HCT116 (cell line): ENCODE data around the gene SORCS2. TPM values are rescaled to one million over a fixed set of nuclear protein-coding genes. Genes with fewer than 3 reads are reported as not detected.

ENCODE experiments used
- ATAC-seq: fragments of 200-7000 bp; cut with Tn5 transposase; 2 replicates; pipeline ENCODE4 v1.9.1; 2020; ENCODE audit warnings: mild to moderate bottlenecking, moderate library complexity
- BruUV-seq: library from RNA; stranded (reverse); fragments of 400-500 nt; replicated peaks from 2 replicates; lab custom pipeline; 2021; lab: Mats Ljungman, UMichigan
- CTCF ChIA-PET: fragments of 300-600 bp; sonication (Branson Sonifier 250); formaldehyde crosslinking; loops from one replicate; lab custom pipeline; 2021; ENCODE audit warnings: antibody characterized with exemption; lab: Charles Lee
- POLR2A ChIA-PET: fragments of 300-600, 350-600 bp; sonication (Branson Sonifier 250); formaldehyde crosslinking; loops from one replicate; lab custom pipeline; 2021; ENCODE audit warnings: antibody characterized with exemption; lab: Charles Lee
- RAD21 ChIA-PET, 2 experiments: fragments of 300-600 bp; sonication (Branson Sonifier 250); formaldehyde crosslinking; loops; one replicate each; lab custom pipeline; 2023; ENCODE audit warnings: low total read pairs in 2 of 2; ENCODE audit not compliant: uncharacterized antibody in 2 of 2, unreplicated experiment in 2 of 2, low non-redundant PET in 1 of 2; lab: Charles Lee
- DNase-seq: peaks from one replicate; pipeline ENCODE4 v3.0.0-alpha.2; 2010; ENCODE audit warnings: low read depth, low spot score
- H2AFZ ChIP-seq: fragments of 200-600 bp; shearing (Covaris generic), sonication (generic); 2 replicates; pipeline ENCODE4 v1.6.1; 2017; ENCODE audit warnings: low read depth, mixed run types, mixed read lengths, antibody characterized with exemption, low read length; ENCODE audit not compliant: poor library complexity, severe bottlenecking
- H3K27ac ChIP-seq: 2 replicates; pipeline ENCODE4 v1.5.1; 2012; ENCODE audit warnings: low read depth, low read length
- H3K27me3 ChIP-seq: fragments of 200-600 bp; sonication (generic); 2 replicates; pipeline ENCODE4 v1.6.1; 2016; ENCODE audit warnings: mixed run types, low read length, mixed read lengths; ENCODE audit not compliant: insufficient read depth
- H3K36me3 ChIP-seq, 2 experiments: fragments of 200-500 bp in 1 of 2; fragments of 200-600 bp in 1 of 2; sonication (Bioruptor generic) in 1 of 2; sonication (generic) in 1 of 2; 2 replicates each; pipeline versions ENCODE4 v1.5.1 to v1.6.1; 2014 to 2016; ENCODE audit warnings: low read length in 2 of 2, inconsistent platforms in 1 of 2, mixed read lengths in 1 of 2, mixed run types in 1 of 2; ENCODE audit not compliant: insufficient read depth in 2 of 2, control insufficient read depth in 1 of 2
- H3K4me1 ChIP-seq, 2 experiments: fragments of 200-600 bp in 1 of 2; sonication (generic) in 1 of 2; 2 replicates each; pipeline versions ENCODE4 v1.5.1 to v1.6.1; 2012 to 2017; ENCODE audit warnings: low read length in 2 of 2, inconsistent platforms in 1 of 2, mild to moderate bottlenecking in 1 of 2, mixed read lengths in 1 of 2, mixed run types in 1 of 2, moderate library complexity in 1 of 2; ENCODE audit not compliant: insufficient read depth in 2 of 2, control insufficient read depth in 1 of 2
- H3K4me2 ChIP-seq: fragments of 200-600 bp; sonication (generic); 2 replicates; pipeline ENCODE4 v1.6.1; 2017; ENCODE audit warnings: mixed run types, low read length, mixed read lengths
- H3K4me3 ChIP-seq, 2 experiments: fragments of 200-600 bp in 1 of 2; sonication (generic) in 1 of 2; replicated peaks in 1 of 2; 2 replicates each; pipeline ENCODE4 v1.5.1; 2011 to 2016; ENCODE audit warnings: low read length in 2 of 2, control low read depth in 1 of 2, low read depth in 1 of 2, mild to moderate bottlenecking in 1 of 2, mixed read lengths in 1 of 2, mixed run types in 1 of 2
- H3K79me2 ChIP-seq: fragments of 200-600 bp; sonication (generic); 2 replicates; pipeline ENCODE4 v1.6.1; 2017; ENCODE audit warnings: mild to moderate bottlenecking, mixed run types, low read length, moderate library complexity, mixed read lengths; ENCODE audit not compliant: insufficient read depth
- H3K9ac ChIP-seq: fragments of 200-600 bp; sonication (generic); 2 replicates; pipeline ENCODE4 v1.6.1; 2016; ENCODE audit warnings: low read length, mixed read lengths
- H3K9me2 ChIP-seq: fragments of 200-600 bp; sonication (generic), shearing (Covaris generic); 2 replicates; pipeline ENCODE4 v1.6.1; 2017; ENCODE audit warnings: mixed run types, mild to moderate bottlenecking, moderate library complexity; ENCODE audit not compliant: insufficient read depth
- H3K9me3 ChIP-seq, 2 experiments: fragments of 200-500 bp in 1 of 2; fragments of 200-600 bp in 1 of 2; sonication (Bioruptor generic) in 1 of 2; sonication (generic) in 1 of 2; 2 replicates each; pipeline ENCODE4 v1.6.1; 2014 to 2017; ENCODE audit warnings: low read length in 2 of 2, mixed read lengths in 2 of 2, inconsistent platforms in 1 of 2, low read depth in 1 of 2, mild to moderate bottlenecking in 1 of 2, mixed run types in 1 of 2, moderate library complexity in 1 of 2; ENCODE audit not compliant: control insufficient read depth in 1 of 2, insufficient read depth in 1 of 2
- H4K20me1 ChIP-seq: fragments of 200-600 bp; sonication (generic), shearing (Covaris generic); 2 replicates; pipeline ENCODE4 v1.6.1; 2017; ENCODE audit warnings: mixed run types, mild to moderate bottlenecking, moderate library complexity; ENCODE audit not compliant: insufficient read depth
- CEBPB ChIP-seq: IDR thresholded peaks from 2 replicates; pipeline ENCODE4 v1.6.1; 2012; ENCODE audit warnings: low read depth
- CTCF ChIP-seq, 3 experiments: fragments of 200-600 bp in 1 of 3; sonication (generic) in 1 of 3; IDR thresholded peaks in 2 of 3; conservative IDR thresholded peaks in 1 of 3; 2 replicates each; pipeline ENCODE4 v1.5.1; 2012 to 2017; ENCODE audit warnings: low read depth in 2 of 3, low read length in 2 of 3, antibody characterized with exemption in 1 of 3, borderline replicate concordance in 1 of 3, control low read depth in 1 of 3, mild to moderate bottlenecking in 1 of 3, mixed read lengths in 1 of 3, mixed run types in 1 of 3, moderate library complexity in 1 of 3; ENCODE audit not compliant: insufficient read depth in 1 of 3
- EGR1 ChIP-seq: IDR thresholded peaks from 2 replicates; pipeline ENCODE4 v1.6.1; 2012; ENCODE audit warnings: low read depth
- EZH2 ChIP-seq: fragments of 200-600 bp; sonication (generic); IDR thresholded peaks from 2 replicates; pipeline ENCODE4 v1.6.1; 2017; ENCODE audit warnings: antibody characterized with exemption, mixed run types
- EZH2phosphoT487 ChIP-seq: fragments of 200-600 bp; IDR thresholded peaks from 2 replicates; pipeline ENCODE4 v1.6.1; 2018; ENCODE audit warnings: antibody characterized with exemption, borderline replicate concordance
- FOSL1 ChIP-seq: IDR thresholded peaks from 2 replicates; pipeline ENCODE4 v1.6.1; 2012; ENCODE audit warnings: low read depth
- JUND ChIP-seq: IDR thresholded peaks from 2 replicates; pipeline ENCODE4 v1.6.1; 2012
- POLR2A ChIP-seq: IDR thresholded peaks from 2 replicates; pipeline ENCODE4 v1.7.0; 2011; ENCODE audit warnings: borderline replicate concordance; ENCODE audit not compliant: insufficient read depth, insufficient read length; ENCODE audit errors: extremely low read depth
- POLR2AphosphoS5 ChIP-seq: IDR thresholded peaks from 2 replicates; pipeline ENCODE4 v1.6.1; 2011; ENCODE audit warnings: mild to moderate bottlenecking, low read depth, low read length, moderate library complexity
- RAD21 ChIP-seq: IDR thresholded peaks from 2 replicates; pipeline ENCODE4 v1.6.1; 2012; ENCODE audit warnings: low read depth, mild to moderate bottlenecking
- SIN3A ChIP-seq: IDR thresholded peaks from 2 replicates; pipeline ENCODE4 v1.6.1; 2012; ENCODE audit warnings: low read depth
- intact Hi-C: fragments of 100-400 bp; cut with micrococcal nuclease; formaldehyde crosslinking; loops from 2 replicates; pipeline ENCODE4 v1.10.0; 2022
- total RNA-seq: library from RNA; stranded (reverse); gene quantifications from one replicate; pipeline ENCODE4 v1.2.1, GENCODE V29; 2021; ENCODE audit not compliant: unreplicated experiment
- TF ChIP-seq, protein P1 (sequence below): IDR thresholded peaks from 2 replicates; pipeline ENCODE4 v1.6.1; 2011; ENCODE audit warnings: mild to moderate bottlenecking, low read length, moderate library complexity; ENCODE audit not compliant: insufficient replicate concordance; ENCODE audit errors: extremely low read depth
- TF ChIP-seq, protein P2 (sequence below): IDR thresholded peaks from 2 replicates; pipeline ENCODE4 v1.6.1; 2012
- TF ChIP-seq, protein P3 (sequence below): IDR thresholded peaks from 2 replicates; pipeline ENCODE4 v1.6.1; 2012; ENCODE audit warnings: low read depth

The SORCS2 gene
- total RNA-seq, 1 experiment from 2014 or later, result 0.37 TPM

DNA sequence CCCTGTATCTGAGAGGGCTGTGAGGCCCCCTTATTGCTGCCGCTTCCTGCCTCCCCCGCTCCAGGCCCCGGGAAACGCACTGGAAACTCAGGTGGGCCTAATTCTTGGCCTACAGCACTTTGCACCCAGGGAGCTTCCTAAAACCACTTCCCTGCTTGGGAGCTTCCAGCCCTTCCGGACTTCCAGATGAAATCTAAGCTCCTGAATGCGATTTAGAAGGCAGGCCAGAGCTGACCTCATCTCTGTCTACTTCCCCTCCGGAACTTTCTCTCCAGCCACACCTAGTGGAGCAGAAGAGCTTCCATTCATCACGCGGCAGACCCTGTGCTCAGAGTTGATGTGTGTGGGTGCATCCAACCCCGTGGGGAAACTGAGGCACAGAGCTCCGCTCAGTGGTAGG is 84.2 kb downstream of the SORCS2 start (continued):
- TF ChIP-seq FOSL1 (no peak), RAD21 (no peak), CTCF (IDR thresholded peaks at IDR 0.05 in 2 of 3, conservative IDR thresholded peaks at IDR 0.05 in 1 of 3; ENCODE audit: borderline replicate concordance in 1 of 3, insufficient read depth in 1 of 3, low read depth in 2 of 3, low read length in 2 of 3) (no peak), POLR2AphosphoS5 (no peak), EGR1 (no peak), EZH2phosphoT487 (no peak)
- TF ChIP-seq, protein P1, sequence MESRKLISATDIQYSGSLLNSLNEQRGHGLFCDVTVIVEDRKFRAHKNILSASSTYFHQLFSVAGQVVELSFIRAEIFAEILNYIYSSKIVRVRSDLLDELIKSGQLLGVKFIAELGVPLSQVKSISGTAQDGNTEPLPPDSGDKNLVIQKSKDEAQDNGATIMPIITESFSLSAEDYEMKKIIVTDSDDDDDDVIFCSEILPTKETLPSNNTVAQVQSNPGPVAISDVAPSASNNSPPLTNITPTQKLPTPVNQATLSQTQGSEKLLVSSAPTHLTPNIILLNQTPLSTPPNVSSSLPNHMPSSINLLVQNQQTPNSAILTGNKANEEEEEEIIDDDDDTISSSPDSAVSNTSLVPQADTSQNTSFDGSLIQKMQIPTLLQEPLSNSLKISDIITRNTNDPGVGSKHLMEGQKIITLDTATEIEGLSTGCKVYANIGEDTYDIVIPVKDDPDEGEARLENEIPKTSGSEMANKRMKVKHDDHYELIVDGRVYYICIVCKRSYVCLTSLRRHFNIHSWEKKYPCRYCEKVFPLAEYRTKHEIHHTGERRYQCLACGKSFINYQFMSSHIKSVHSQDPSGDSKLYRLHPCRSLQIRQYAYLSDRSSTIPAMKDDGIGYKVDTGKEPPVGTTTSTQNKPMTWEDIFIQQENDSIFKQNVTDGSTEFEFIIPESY, result no peak

GRCh38 chr4:7278071-7278765 is 85.9 kb downstream of the SORCS2 start:
- intact Hi-C loops, result no loop called here
- ChIA-PET CTCF (no interaction called here), RAD21 (no interaction called here), POLR2A (no interaction called here)
- peaks cover 0 to 6% of the 10 kb centered on the region in 2 experiments; a peak in 1 of 4 replicates for H3K4me1 ChIP-seq
- no peak overlapping the region for H3K4me3 ChIP-seq
- H3K27me3 ChIP-seq, result peaks cover 22% of the 10 kb centered on the region; the same call in 1 of the 2 replicates
- H4K20me1 ChIP-seq, result no peaks in the 10 kb centered on the region
- H3K27ac ChIP-seq, result no peak overlapping the region
- no peaks in the 10 kb centered on the region for H3K79me2 ChIP-seq
- no peaks in the 10 kb centered on the region for H3K9me3 ChIP-seq
- H3K36me3 ChIP-seq, result no peaks in the 10 kb centered on the region
- no peak for DNase-seq
- BruUV-seq, result no TSS peak
- H3K9ac ChIP-seq, result no peak overlapping the region
- no peak overlapping the region for H3K4me2 ChIP-seq
- H2AFZ ChIP-seq, result no peak overlapping the region
- no peak for ATAC-seq
- no peaks in the 10 kb centered on the region for H3K9me2 ChIP-seq
- no peak for TF ChIP-seq EZH2phosphoT487
- no peak for TF ChIP-seq CEBPB
- TF ChIP-seq, protein P2, sequence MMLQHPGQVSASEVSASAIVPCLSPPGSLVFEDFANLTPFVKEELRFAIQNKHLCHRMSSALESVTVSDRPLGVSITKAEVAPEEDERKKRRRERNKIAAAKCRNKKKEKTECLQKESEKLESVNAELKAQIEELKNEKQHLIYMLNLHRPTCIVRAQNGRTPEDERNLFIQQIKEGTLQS, result no peak
- TF ChIP-seq JUND, result no peak
- TF ChIP-seq FOSL1, result no peak
- TF ChIP-seq EZH2, result no peak
- TF ChIP-seq, protein P1, result no peak
- no peak for TF ChIP-seq SIN3A
- TF ChIP-seq POLR2A, result no peak
- TF ChIP-seq, protein P3, sequence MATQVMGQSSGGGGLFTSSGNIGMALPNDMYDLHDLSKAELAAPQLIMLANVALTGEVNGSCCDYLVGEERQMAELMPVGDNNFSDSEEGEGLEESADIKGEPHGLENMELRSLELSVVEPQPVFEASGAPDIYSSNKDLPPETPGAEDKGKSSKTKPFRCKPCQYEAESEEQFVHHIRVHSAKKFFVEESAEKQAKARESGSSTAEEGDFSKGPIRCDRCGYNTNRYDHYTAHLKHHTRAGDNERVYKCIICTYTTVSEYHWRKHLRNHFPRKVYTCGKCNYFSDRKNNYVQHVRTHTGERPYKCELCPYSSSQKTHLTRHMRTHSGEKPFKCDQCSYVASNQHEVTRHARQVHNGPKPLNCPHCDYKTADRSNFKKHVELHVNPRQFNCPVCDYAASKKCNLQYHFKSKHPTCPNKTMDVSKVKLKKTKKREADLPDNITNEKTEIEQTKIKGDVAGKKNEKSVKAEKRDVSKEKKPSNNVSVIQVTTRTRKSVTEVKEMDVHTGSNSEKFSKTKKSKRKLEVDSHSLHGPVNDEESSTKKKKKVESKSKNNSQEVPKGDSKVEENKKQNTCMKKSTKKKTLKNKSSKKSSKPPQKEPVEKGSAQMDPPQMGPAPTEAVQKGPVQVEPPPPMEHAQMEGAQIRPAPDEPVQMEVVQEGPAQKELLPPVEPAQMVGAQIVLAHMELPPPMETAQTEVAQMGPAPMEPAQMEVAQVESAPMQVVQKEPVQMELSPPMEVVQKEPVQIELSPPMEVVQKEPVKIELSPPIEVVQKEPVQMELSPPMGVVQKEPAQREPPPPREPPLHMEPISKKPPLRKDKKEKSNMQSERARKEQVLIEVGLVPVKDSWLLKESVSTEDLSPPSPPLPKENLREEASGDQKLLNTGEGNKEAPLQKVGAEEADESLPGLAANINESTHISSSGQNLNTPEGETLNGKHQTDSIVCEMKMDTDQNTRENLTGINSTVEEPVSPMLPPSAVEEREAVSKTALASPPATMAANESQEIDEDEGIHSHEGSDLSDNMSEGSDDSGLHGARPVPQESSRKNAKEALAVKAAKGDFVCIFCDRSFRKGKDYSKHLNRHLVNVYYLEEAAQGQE, result no peak
